HG03066 (cell line): ENCODE data around the gene UBALD1.
"Not testable (repeated sequence)": the region's sequence is repeated elsewhere in the genome, so short reads cannot be mapped to it uniquely, and the experiment has no call there.

Experiments
- ATAC-seq: cut with Tn5 transposase; IDR thresholded peaks from one replicate; pipeline ENCODE4 v1.9.1; 2021; ENCODE audit warnings: low read depth; ENCODE audit not compliant: unreplicated experiment

Gene UBALD1

GRCh38 chr16:4599545-4599944 is 15.1 kb downstream of the UBALD1 start:
- ATAC-seq, result no peak

DNA sequence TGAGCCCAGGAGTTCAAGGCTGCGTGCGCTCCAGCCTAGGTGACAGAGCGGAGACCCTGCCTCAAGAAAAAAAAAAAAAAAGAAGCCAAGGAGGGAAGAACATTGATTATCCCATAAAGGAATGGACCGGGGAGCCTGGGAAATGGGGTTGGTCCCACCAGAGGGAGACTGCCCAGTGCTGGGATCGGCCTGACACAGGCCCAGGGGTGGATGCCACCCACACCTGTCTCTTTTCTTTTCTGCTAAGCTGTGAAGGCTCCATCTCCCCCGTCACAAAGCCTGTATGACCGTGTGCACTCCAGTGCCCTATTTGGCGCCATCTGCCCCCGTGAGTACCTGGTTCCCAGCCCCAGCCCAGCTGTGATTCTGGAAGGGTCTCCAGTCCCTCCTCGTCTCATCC is 15.7 kb downstream of the UBALD1 start:
- no peak for ATAC-seq

GRCh38 chr16:4597174-4597573 is 17.5 kb downstream of the UBALD1 start:
- no peak for ATAC-seq

DNA sequence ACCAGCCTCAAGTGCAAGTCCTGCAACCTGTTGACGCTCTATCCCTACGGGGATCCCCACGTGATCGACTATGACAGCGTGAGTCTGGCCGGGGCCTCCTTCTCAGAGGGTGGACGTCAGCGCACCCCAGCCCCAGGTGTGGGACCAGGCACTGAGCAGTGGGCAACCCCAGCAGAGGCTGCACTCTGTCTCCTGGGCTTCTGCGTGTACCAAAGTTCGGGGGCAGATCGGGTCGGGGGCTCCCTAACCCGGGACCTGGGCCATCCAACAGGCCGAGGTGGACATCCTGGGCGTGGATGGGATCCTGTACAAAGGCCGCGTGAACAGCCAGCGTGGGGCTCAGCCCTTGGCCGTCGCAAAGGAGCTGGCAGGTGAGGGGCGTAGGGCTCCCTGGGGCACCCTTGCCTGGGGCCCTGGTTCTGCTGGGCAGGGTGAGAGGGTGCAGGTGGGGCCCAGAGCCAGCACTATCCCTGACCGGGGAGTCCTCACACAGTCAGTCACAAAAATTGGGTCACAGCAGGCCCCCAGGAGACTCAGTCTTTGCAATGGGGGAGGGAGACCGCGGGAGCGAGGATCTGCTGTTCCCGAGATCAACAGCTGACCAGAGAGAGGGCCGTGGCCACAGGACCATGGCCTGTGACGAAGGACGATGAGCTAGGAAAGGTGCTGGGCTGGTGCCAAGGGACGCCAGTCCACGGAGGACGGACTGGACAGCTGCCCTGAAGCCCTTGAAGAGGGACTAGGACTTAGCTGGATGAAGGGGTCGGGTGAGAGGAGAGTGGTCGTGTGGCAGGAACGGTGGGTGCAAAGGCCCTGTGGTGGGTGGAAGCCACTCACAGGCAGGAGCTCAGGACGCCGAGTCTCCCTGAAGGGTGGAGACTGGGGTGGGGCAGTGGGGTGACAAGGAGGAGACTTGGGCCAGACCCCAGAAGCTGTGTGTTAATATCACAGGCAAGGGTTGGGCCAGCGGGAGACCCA is 20.0 kb downstream of the UBALD1 start:
- no peak for ATAC-seq

DNA sequence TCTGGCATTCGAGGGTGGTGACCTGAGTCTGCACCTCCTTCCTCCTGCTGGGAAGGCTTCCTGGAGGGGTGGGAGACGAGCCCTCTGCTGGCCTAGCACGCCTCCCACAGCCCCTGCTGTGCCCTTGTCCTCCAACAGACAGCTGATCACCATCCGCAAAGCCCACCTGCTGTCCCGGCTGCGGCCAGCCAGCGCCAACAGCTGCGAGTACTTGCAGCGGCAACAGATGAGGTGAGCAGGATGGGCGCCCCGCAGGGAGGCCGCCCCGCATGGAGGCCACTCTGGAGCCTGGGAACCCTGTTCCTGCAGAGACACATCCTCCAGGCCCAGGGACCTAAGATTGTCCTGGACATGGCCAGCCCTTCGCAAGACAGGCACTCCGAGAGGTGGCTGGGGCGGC is 21.6 kb downstream of the UBALD1 start:
- ATAC-seq, result no peak

DNA sequence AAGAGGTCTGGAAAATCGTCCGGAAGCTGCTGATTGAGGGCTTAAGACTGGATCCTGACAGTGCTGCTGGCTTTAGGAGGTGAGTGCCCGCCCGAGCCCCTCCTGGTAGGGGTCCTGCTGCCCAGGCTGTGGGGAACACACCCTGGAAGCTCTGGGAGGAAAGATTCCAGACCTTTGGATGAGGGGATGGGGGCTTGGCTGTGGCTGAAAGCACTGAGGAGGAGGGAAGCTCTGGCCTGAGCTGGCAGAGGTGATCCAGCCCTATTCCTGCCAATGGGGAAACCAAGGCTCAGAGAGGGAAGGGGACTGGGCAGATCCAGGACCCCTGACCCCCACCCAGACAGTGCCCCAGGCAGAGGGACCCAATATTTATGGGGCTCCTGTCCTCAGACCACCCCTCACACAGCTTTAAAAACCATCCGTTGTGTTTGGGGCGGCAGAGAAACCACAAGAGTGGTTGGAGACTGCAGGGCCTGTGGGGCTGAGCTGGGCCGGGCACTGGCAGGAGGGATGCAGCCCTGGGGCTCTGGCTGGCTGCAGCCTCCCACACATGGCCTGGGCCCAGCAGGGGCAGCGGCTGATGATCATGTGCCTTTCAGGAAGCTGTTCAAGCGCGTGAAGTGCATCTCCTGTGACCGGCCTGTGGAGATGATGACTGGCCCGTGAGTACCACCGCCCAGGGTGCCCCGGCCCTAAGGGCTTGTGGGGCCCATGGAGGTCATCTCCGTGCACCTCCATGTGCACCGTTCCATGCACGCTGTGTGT is 22.8 kb downstream of the UBALD1 start:
- no peak for ATAC-seq

GRCh38 chr16:4591191-4591590 is 23.5 kb downstream of the UBALD1 start:
- no peak for ATAC-seq

DNA sequence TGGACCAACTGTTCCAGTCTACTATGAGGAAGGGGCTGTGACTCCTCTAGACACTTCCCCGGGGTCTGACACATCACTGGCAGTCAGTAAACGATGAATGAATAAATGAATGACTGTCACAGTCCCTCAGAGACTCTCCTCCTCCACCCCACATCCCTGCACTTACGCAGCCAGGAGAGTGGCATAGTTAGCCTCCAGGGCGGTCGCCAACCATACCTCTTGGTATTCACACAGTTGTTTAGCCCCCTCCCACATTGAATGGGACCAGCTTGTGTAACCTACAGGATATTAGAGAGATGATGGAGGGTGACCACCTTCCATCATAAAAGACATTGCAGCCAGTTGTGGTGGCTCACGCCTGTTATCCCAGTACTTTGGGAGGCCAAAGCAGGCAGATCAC is 25.7 kb downstream of the UBALD1 start:
- ATAC-seq, result no peak

GRCh38 chr16:4588386-4588785 is 26.3 kb downstream of the UBALD1 start:
- no peak for ATAC-seq

DNA sequence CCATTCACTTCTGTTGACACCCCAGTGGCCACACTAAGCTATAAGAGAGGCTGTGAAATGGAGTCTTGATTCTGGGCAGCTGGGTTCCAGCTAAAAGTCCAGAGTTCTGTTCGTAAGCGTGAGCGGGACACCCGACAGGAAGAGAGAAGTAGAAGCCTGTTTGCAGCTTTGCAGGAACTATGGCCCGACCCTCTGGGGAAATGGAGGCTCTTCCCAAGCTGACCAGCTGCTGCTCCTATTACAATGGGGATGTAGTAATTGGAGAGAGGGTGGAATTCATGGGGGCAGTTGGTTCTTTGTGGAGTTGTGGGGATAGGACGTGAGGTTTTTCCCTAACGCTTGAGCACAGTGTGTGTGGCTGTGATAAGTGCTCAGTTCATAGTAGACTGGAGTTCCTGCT is 28.4 kb downstream of the UBALD1 start:
- ATAC-seq, result no peak

GRCh38 chr16:4583906-4584305 is 30.8 kb downstream of the UBALD1 start:
- no peak for ATAC-seq

- ATAC-seq, result no peak
Measured at GRCh38 chr16:4580250-4580649, 34.4 kb downstream of the UBALD1 start.

- no peak for ATAC-seq
Measured at GRCh38 chr16:4578961-4579530, 35.6 kb downstream of the UBALD1 start.

DNA sequence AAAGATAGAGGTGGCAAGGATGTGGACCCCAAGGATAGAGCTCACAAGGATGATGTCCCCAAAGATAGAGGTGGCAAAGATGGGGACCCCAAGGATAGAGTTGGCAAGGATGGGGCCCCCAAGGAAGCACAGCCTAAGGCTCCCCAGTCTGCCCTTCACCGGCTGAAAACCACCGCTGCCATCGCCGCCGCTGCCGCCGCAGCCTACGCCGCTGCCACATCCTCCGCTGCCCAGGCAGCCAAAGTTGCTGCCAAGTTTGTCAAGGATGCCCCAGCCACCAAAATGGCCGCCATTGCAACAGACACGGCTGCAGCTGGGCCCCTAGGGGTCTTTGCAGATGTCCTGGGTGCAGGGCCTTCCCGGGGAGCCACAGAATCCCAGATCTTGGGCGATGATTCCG is 38.7 kb downstream of the UBALD1 start:
- no peak for ATAC-seq

DNA sequence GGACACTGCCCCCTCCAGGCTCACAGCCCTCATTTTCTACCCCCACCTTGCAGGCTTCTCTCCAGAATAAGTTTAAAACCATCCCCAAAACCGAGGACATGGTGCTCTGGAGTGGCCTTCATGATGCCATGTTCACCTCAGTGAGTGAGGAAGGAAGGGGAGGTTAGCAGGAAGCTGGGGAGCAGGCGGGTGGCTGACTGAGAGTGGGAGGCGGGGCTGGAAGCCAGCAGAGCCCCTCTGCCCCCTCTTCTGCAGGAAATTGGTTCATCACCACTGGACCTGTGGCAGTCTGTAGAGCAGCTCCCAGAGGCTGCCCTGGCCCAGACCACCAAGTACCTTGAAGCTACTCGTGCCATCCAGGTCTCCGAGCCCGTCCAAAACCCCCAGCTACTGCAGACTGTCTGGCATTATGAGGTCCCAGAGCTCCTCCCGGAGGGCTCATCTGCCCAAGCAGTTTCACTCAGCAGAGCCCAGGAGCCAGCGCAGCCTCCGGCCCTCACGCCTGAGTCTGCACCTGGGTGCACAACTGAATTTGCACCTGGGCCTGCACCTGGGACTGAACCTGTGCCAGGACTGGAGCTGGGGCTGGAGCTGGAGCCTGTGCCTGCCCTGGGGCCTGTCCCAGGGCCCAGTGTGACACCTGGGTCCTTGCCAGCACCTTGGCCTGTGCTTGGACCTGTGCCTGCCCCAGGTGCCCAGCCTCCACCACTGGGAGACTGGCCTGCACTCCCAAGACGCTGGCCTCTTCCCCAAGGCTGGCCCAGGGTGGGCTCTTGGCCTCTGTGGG is 39.6 kb downstream of the UBALD1 start:
- no peak for ATAC-seq

- not testable (repeated sequence) for ATAC-seq
Measured at GRCh38 chr16:4573926-4574325, 40.8 kb downstream of the UBALD1 start.

GRCh38 chr16:4572715-4573114 is 42.0 kb downstream of the UBALD1 start:
- ATAC-seq, result no peak

- no peak for ATAC-seq
Measured at GRCh38 chr16:4570688-4571321, 43.9 kb downstream of the UBALD1 start.

- ATAC-seq, result no peak
Measured at GRCh38 chr16:4570086-4570485, 44.6 kb downstream of the UBALD1 start.

DNA sequence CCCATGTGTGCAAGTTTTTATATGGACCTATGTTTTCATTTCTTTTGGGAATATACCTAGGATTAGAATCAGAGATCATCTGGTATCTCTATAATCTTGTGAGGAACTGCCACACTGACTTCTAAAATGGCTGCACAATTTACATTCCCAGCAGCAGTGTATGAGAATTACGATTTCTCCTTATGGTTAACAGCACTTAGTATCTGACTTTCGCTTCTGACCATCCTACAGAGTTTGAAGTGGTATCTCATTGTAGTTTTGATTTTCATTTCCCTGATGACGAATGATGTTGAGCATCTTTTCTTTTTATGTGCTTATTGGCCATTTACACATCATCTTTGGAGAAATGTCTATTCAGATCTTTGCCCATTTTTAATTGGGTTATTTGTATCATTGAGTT is 48.5 kb downstream of the UBALD1 start:
- ATAC-seq, result no peak
